SK-N-MC (cell line): Measurements from ENCODE around the gene CDH18.

Experiments
- DNase-seq: peaks from one replicate; pipeline ENCODE4 v3.0.0-alpha.2; 2011; ENCODE audit warnings: low read depth, low spot score
- H3K27ac ChIP-seq: fragments of 200-600 bp; sonication (generic); 2 replicates; pipeline ENCODE4 v1.5.1; 2016; ENCODE audit warnings: mixed run types
- H3K36me3 ChIP-seq: fragments of 200-600 bp; sonication (generic); 2 replicates; pipeline ENCODE4 v1.6.1; 2017; ENCODE audit warnings: antibody characterized with exemption, low read length, mixed read lengths; ENCODE audit not compliant: insufficient read depth
- H3K4me3 ChIP-seq: fragments of 200-600 bp; sonication (generic); 2 replicates; pipeline ENCODE4 v1.5.1; 2016
- H3K9ac ChIP-seq: fragments of 200-600 bp; sonication (generic); 2 replicates; pipeline ENCODE4 v1.8.0; 2017; ENCODE audit warnings: mixed run types, mixed read lengths; ENCODE audit not compliant: insufficient read length
- H3K9me3 ChIP-seq: fragments of 200-600 bp; sonication (generic); 2 replicates; pipeline ENCODE4 v1.6.1; 2017; ENCODE audit warnings: low read depth, mild to moderate bottlenecking, antibody characterized with exemption, low read length, moderate library complexity, mixed read lengths
- EZH2 ChIP-seq: fragments of 200-600 bp; sonication (generic); IDR thresholded peaks from one replicate; pipeline ENCODE4 v1.6.1; 2017; ENCODE audit warnings: antibody characterized with exemption
- FOXP2 ChIP-seq: optimal IDR thresholded peaks from 2 replicates; pipeline ENCODE3; 2011; ENCODE audit warnings: mild to moderate bottlenecking, moderate library complexity; ENCODE audit not compliant: insufficient read depth; ENCODE audit errors: extremely low read length, control extremely low read depth
- POLR2AphosphoS5 ChIP-seq: IDR thresholded peaks from 2 replicates; pipeline ENCODE4 v1.6.1; 2012; ENCODE audit warnings: mild to moderate bottlenecking, low read depth, low read length, borderline replicate concordance

CDH18 gene

DNA sequence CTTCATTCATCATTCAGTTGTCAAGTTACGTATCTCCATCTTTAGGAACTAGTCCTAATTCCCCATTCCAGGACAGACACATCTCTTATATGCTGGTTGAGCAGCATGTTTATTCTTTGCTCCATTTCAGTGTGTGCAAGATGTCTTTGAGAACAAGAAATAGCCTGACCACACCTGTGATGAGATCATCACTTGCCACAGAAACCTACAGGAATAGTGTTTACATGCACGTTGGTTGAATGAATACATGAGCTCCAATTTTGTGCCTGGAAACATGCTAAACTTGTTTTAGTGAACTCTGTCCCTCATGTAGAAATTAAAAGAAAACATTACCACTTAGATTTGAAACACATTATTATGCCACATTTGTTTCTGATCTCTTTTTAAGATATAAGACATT is 489.1 kb downstream of the CDH18 start:
- TF ChIP-seq EZH2 (no peak), POLR2AphosphoS5 (no peak)
- no peak for DNase-seq
- H3K4me3 ChIP-seq, result no peak overlapping the region
- no peaks in the 10 kb centered on the region for H3K36me3 ChIP-seq
- H3K9me3 ChIP-seq, result no peaks in the 10 kb centered on the region
- no peak overlapping the region for H3K9ac ChIP-seq
- H3K27ac ChIP-seq, result no peak overlapping the region

GRCh38 chr5:19497229-19497815 is 490.7 kb downstream of the CDH18 start:
- Histone ChIP-seq H3K27ac (no peak overlapping the region), H3K36me3 (no peaks in the 10 kb centered on the region), H3K4me3 (no peak overlapping the region), H3K9me3 (no peaks in the 10 kb centered on the region), H3K9ac (no peak overlapping the region)
- no peak for TF ChIP-seq FOXP2
- TF ChIP-seq EZH2, result no peak
- TF ChIP-seq POLR2AphosphoS5, result no peak
- DNase-seq, result no peak

DNA sequence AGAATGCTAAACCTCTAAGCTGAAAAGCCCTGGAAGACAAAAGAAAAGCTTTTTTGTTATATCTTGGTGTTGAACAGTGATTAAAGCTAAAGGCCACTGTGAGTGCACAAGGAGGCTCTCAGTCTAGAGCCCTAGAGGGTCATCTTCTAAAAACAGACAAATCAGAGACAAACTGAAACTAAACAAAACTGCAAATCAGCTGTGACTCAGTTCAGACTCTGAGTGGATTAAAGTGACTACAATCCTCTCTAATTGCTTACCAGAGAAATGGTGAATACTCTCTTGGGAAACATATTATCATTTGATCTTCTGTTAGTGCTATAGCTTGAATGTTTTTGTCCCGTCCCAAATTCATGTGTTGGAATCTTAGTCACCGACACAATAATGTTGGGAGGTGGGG is 491.9 kb downstream of the CDH18 start:
- Histone ChIP-seq H3K36me3 (no peaks in the 10 kb centered on the region), H3K9ac (no peak overlapping the region), H3K4me3 (no peak overlapping the region), H3K27ac (no peak overlapping the region), H3K9me3 (no peaks in the 10 kb centered on the region)
- TF ChIP-seq POLR2AphosphoS5 (no peak), FOXP2 (no peak), EZH2 (no peak)
- DNase-seq, result no peak

DNA sequence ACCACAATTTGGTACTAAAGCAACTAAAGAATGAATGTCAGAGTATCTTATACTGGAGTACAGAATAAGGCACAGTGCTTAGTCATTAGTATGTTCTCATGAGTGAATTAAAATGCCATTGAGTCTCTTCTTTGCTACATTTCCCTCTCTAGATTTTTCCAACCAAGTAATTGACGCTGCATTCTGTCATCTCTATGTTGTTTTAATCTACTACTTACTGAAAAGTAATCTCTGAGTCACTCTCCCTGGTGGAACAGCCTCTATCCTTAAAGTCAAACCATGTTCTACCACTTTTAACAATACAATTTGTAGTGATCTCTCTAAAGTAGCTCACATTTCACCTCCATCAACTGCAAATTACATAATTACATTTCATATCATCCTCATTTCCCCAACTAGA is 495.1 kb downstream of the CDH18 start:
- no peaks in the 10 kb centered on the region for H3K36me3 ChIP-seq
- TF ChIP-seq POLR2AphosphoS5 (no peak), FOXP2 (no peak), EZH2 (no peak)
- H3K4me3 ChIP-seq, result no peak overlapping the region
- H3K9ac ChIP-seq, result no peak overlapping the region
- DNase-seq, result no peak
- no peaks in the 10 kb centered on the region for H3K9me3 ChIP-seq
- no peak overlapping the region for H3K27ac ChIP-seq

GRCh38 chr5:19488786-19489185 is 499.2 kb downstream of the CDH18 start:
- DNase-seq, result no peak
- TF ChIP-seq POLR2AphosphoS5, result no peak
- TF ChIP-seq FOXP2, result no peak
- no peak for TF ChIP-seq EZH2
- Histone ChIP-seq H3K36me3 (no peaks in the 10 kb centered on the region), H3K9ac (no peak overlapping the region), H3K27ac (no peak overlapping the region), H3K4me3 (no peak overlapping the region), H3K9me3 (no peaks in the 10 kb centered on the region)

- no peak for TF ChIP-seq EZH2
- TF ChIP-seq POLR2AphosphoS5, result no peak
- TF ChIP-seq FOXP2, result no peak
- Histone ChIP-seq H3K27ac (no peak overlapping the region), H3K4me3 (no peak overlapping the region), H3K9ac (no peak overlapping the region), H3K36me3 (no peaks in the 10 kb centered on the region), H3K9me3 (no peaks in the 10 kb centered on the region)
- no peak for DNase-seq
Observed at GRCh38 chr5:19487480-19487879, 500.5 kb downstream of the CDH18 start.

GRCh38 chr5:19479562-19479961 is 508.4 kb downstream of the CDH18 start:
- no peak for DNase-seq
- Histone ChIP-seq H3K9me3 (no peaks in the 10 kb centered on the region), H3K4me3 (no peak overlapping the region), H3K9ac (no peak overlapping the region), H3K36me3 (no peaks in the 10 kb centered on the region), H3K27ac (no peak overlapping the region)
- TF ChIP-seq EZH2, result no peak
- TF ChIP-seq FOXP2, result no peak
- TF ChIP-seq POLR2AphosphoS5, result no peak

- DNase-seq, result no peak
- H3K27ac ChIP-seq, result no peak overlapping the region
Observed at GRCh38 chr5:19462019-19462418, 526.0 kb downstream of the CDH18 start.

GRCh38 chr5:19424506-19424905 is 563.5 kb downstream of the CDH18 start:
- no peak for TF ChIP-seq EZH2
- no peak for TF ChIP-seq POLR2AphosphoS5
- no peak for TF ChIP-seq FOXP2
- H3K4me3 ChIP-seq, result no peak overlapping the region
- no peaks in the 10 kb centered on the region for H3K9me3 ChIP-seq
- H3K27ac ChIP-seq, result no peak overlapping the region
- no peak overlapping the region for H3K9ac ChIP-seq
- no peaks in the 10 kb centered on the region for H3K36me3 ChIP-seq
- DNase-seq, result no peak

More at GRCh38 chr5:19462019-19462418, 526.0 kb downstream of the CDH18 start:
- H3K9ac ChIP-seq, result no peak overlapping the region
- no peaks in the 10 kb centered on the region for H3K9me3 ChIP-seq
- H3K36me3 ChIP-seq, result no peaks in the 10 kb centered on the region
- H3K4me3 ChIP-seq, result no peak overlapping the region
- TF ChIP-seq POLR2AphosphoS5 (no peak), FOXP2 (no peak), EZH2 (no peak)
